ENCODE data around the gene LRRC2. TPM values are rescaled to one million over a fixed set of nuclear protein-coding genes. Genes with fewer than 3 reads are reported as not detected.
A peak's percentile ranks its signal among the peaks of the same experiment; 100 is the strongest.
"Not testable (repeated sequence)": the region's sequence is repeated elsewhere in the genome, so short reads cannot be mapped to it uniquely, and the experiment has no call there.

Gene LRRC2
- total RNA-seq, 2 donors from 2014 or later = under 0.01 to 0.42 TPM

GRCh38 chr3:46540550-46540949 lies 25.6 kb downstream of the LRRC2 start:
- no peaks in the 10 kb centered on the region for H3K36me3 ChIP-seq
- no peaks in the 10 kb centered on the region for H3K27me3 ChIP-seq (replicated peaks; ENCODE audit: insufficient read depth)
- no peaks in the 10 kb centered on the region for H3K4me1 ChIP-seq (ENCODE audit: control insufficient read depth in 1 of 2, low read depth in 2 of 2)
- TF ChIP-seq, protein P1, sequence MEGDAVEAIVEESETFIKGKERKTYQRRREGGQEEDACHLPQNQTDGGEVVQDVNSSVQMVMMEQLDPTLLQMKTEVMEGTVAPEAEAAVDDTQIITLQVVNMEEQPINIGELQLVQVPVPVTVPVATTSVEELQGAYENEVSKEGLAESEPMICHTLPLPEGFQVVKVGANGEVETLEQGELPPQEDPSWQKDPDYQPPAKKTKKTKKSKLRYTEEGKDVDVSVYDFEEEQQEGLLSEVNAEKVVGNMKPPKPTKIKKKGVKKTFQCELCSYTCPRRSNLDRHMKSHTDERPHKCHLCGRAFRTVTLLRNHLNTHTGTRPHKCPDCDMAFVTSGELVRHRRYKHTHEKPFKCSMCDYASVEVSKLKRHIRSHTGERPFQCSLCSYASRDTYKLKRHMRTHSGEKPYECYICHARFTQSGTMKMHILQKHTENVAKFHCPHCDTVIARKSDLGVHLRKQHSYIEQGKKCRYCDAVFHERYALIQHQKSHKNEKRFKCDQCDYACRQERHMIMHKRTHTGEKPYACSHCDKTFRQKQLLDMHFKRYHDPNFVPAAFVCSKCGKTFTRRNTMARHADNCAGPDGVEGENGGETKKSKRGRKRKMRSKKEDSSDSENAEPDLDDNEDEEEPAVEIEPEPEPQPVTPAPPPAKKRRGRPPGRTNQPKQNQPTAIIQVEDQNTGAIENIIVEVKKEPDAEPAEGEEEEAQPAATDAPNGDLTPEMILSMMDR (IDR thresholded peaks at IDR 0.05) = no peak
- DNase-seq (ENCODE audit: low spot score) (no peak), ATAC-seq (ENCODE audit: insufficient number of reproducible peaks, low FRiP score, low read depth) (no peak)
- no peaks in the 10 kb centered on the region for H3K9me3 ChIP-seq
- no peak overlapping the region for H3K4me3 ChIP-seq
- no peak overlapping the region for H3K27ac ChIP-seq

DNA sequence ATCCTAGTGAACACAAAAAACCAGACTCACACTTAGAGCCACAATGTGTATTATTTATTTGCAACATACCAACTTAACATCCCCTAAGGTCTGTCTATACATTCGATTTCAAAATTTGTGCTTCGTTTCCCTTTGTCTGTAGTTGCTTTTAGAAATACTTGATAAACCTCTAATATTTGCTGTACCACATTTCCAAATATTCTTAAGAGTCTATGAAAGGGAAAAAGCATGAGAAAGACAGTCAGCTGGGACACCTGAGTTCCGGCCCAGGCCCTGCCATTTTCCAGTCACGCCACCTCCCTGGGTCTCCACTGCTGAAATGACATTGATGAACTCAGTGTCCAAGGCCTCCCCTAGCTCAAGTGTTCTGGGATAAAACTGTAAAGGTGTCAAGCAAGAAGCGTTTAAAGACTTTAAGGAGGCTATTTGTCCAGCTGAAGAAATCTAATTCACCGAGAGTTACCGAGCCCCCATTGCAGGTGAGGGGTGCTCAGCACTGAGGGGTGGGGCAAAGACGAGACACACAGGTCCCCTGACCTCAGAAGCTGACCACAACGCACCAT lies 26.6 kb downstream of the LRRC2 start:
- H3K4me3 ChIP-seq = no peak overlapping the region
- DNase-seq (ENCODE audit: low spot score) (no peak), ATAC-seq (ENCODE audit: insufficient number of reproducible peaks, low FRiP score, low read depth) (no peak)
- no peaks in the 10 kb centered on the region for H3K36me3 ChIP-seq
- TF ChIP-seq, protein P1 (IDR thresholded peaks at IDR 0.05) = no peak
- H3K4me1 ChIP-seq (ENCODE audit: control insufficient read depth in 1 of 2, low read depth in 2 of 2) = no peaks in the 10 kb centered on the region
- H3K9me3 ChIP-seq = no peaks in the 10 kb centered on the region
- no peaks in the 10 kb centered on the region for H3K27me3 ChIP-seq (replicated peaks; ENCODE audit: insufficient read depth)
- H3K27ac ChIP-seq = no peak overlapping the region

- H3K27ac ChIP-seq = no peak overlapping the region
- H3K4me3 ChIP-seq = peak overlapping the region; percentile 33
- ATAC-seq (ENCODE audit: insufficient number of reproducible peaks, low FRiP score, low read depth) (no peak), DNase-seq (ENCODE audit: low spot score) (no peak)
- no peaks in the 10 kb centered on the region for H3K36me3 ChIP-seq
- TF ChIP-seq, protein P1 (IDR thresholded peaks at IDR 0.05) = no peak
- no peaks in the 10 kb centered on the region for H3K9me3 ChIP-seq
- no peaks in the 10 kb centered on the region for H3K4me1 ChIP-seq (ENCODE audit: control insufficient read depth in 1 of 2, low read depth in 2 of 2)
- H3K27me3 ChIP-seq (replicated peaks; ENCODE audit: insufficient read depth) = no peaks in the 10 kb centered on the region
Observed at GRCh38 chr3:46538803-46539442, 27.2 kb downstream of the LRRC2 start.

GRCh38 chr3:46538425-46538802 lies 27.7 kb downstream of the LRRC2 start:
- not testable (repeated sequence) for ATAC-seq (ENCODE audit: insufficient number of reproducible peaks, low FRiP score, low read depth); H3K36me3 ChIP-seq; H3K27me3 ChIP-seq (replicated peaks; ENCODE audit: insufficient read depth); H3K9me3 ChIP-seq; DNase-seq (ENCODE audit: low spot score); H3K27ac ChIP-seq; H3K4me1 ChIP-seq (ENCODE audit: control insufficient read depth in 1 of 2, low read depth in 2 of 2); H3K4me3 ChIP-seq

DNA sequence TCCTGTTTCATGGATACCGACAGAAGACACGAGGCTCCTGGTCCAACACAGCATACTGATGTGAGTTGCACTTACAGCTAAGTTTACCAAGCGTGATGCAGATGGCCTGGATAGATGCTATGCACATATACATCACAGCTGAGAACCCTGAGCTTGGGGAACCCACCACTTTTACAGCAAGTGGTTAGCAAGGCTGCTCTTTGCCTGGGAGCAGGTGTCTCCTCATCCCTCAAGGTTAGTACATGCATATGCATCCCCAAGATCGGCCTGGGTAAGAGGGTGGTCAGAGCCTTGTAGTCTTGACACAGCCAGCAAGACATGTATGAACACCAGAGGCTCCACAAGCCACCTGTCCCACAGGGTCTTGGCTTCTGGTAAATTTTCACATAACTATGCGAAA lies 28.3 kb downstream of the LRRC2 start:
- no peaks in the 10 kb centered on the region for H3K27me3 ChIP-seq (replicated peaks; ENCODE audit: insufficient read depth)
- no peaks in the 10 kb centered on the region for H3K36me3 ChIP-seq
- TF ChIP-seq, protein P1 (IDR thresholded peaks at IDR 0.05) = no peak
- no peaks in the 10 kb centered on the region for H3K9me3 ChIP-seq
- DNase-seq (ENCODE audit: low spot score) = no peak
- no peak for ATAC-seq (ENCODE audit: insufficient number of reproducible peaks, low FRiP score, low read depth)
- no peaks in the 10 kb centered on the region for H3K4me1 ChIP-seq (ENCODE audit: control insufficient read depth in 1 of 2, low read depth in 2 of 2)
- no peak overlapping the region for H3K4me3 ChIP-seq
- no peak overlapping the region for H3K27ac ChIP-seq

- H3K4me3 ChIP-seq = no peak overlapping the region
- no peaks in the 10 kb centered on the region for H3K9me3 ChIP-seq
- no peak for ATAC-seq (ENCODE audit: insufficient number of reproducible peaks, low FRiP score, low read depth)
- H3K36me3 ChIP-seq = no peaks in the 10 kb centered on the region
- no peak overlapping the region for H3K27ac ChIP-seq
- H3K27me3 ChIP-seq (replicated peaks; ENCODE audit: insufficient read depth) = no peaks in the 10 kb centered on the region
- H3K4me1 ChIP-seq (ENCODE audit: control insufficient read depth in 1 of 2, low read depth in 2 of 2) = no peaks in the 10 kb centered on the region
- DNase-seq (ENCODE audit: low spot score) = no peak
- TF ChIP-seq, protein P1 (IDR thresholded peaks at IDR 0.05) = no peak
Observed at GRCh38 chr3:46537316-46537715, 28.8 kb downstream of the LRRC2 start.
